ENCODE results near the gene SCGB1C2.

SCGB1C2 gene

DNA sequence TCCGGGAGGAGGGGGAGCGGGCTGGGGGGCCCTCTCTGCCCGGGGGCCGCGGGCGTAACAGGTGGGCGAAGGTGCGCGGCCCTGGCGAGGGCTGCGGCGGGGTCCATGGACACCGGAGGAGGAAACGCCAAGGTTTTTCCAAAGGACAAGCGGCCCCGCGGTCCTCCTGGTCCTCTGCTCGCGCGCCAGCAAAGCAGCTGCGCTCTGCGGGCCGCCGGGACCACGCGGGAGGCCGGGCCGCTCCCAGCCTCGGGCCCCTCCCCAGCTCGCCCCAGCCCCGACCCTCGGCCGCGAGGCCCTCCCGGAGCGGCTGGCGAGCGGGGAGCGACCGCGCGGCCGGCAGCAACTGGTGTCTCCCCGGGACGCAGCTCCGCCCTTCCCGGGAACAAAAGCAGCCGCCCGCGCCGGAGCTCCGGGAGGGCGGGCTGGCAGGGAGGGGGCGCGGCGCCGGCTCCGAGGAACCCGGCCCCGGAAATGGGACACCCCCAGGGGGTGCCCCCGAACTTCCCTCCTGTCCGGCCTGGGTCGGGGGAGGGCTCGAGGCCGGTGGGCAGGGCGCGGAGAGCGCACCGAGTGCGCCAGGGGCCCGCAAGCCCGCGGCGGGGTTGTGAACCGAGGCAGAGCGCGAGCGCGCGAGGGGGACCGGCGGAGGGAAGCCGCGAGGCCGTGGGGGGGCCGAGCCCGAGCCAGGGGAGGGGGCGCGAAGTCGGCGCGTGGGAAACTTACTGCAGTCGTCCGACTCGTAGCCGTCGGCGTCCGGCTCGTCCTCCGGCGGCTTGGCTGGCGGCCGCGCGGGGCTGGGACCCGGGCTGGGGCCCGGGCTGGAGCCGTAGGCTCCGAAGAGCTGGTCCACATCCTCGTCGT is 43.2 kb downstream of the SCGB1C2 start:
- TF ChIP-seq, protein P1, sequence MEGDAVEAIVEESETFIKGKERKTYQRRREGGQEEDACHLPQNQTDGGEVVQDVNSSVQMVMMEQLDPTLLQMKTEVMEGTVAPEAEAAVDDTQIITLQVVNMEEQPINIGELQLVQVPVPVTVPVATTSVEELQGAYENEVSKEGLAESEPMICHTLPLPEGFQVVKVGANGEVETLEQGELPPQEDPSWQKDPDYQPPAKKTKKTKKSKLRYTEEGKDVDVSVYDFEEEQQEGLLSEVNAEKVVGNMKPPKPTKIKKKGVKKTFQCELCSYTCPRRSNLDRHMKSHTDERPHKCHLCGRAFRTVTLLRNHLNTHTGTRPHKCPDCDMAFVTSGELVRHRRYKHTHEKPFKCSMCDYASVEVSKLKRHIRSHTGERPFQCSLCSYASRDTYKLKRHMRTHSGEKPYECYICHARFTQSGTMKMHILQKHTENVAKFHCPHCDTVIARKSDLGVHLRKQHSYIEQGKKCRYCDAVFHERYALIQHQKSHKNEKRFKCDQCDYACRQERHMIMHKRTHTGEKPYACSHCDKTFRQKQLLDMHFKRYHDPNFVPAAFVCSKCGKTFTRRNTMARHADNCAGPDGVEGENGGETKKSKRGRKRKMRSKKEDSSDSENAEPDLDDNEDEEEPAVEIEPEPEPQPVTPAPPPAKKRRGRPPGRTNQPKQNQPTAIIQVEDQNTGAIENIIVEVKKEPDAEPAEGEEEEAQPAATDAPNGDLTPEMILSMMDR (IDR thresholded peaks at IDR 0.05; ENCODE audit: unreplicated experiment in 3 of 3), result no peak
- H3K27ac Mint-ChIP-seq, result no peak overlapping the region
- peaks cover 22% of the 10 kb centered on the region for H3K4me1 Mint-ChIP-seq
- H3K27me3 Mint-ChIP-seq (ENCODE audit: low read depth), result peaks cover 35% of the 10 kb centered on the region
- H3K9me3 Mint-ChIP-seq, result no peaks in the 10 kb centered on the region
- peak overlapping the region in 1 of 3 experiments; percentile 29 for H3K4me3 Mint-ChIP-seq
- no peaks in the 10 kb centered on the region for H3K36me3 Mint-ChIP-seq (ENCODE audit: low read depth)

DNA sequence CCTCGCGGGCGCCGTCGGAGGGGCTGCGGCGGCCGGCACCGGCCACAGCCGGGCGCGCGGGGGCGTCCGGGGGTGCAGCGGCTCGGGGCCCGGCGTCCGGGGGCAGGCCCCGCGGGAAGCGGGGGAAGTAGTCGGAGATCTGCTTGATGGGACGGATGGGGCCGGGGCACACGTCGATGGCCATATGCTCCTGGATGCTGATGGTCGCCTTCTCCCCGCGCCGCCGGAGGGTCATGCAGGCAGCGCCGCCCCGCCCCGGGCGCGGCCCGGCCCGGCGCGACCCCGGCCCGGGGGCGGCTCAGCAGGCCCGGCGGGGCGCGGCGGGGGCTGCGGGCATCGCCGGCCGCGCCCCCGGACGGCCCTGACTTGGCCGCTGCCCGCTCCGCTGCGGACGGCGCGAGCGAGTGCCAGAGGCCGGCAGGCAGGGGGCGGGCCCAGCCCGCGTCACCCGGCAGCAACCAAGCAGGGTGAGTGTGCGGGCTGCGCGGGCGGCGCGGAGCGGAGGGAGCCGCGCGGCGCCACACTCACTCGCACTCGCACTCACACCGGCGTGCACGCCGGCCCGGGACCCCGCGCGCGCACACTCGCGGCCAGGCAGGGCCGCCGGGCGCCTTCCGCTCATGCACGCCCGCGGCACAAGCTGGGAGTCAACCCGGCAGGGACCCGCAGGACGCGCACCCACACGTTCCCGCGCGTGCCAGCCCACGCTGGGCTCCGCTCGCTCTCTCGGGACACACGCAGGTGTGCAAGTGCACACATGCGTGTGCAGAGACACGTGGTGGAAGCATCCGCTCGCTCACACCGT is 44.1 kb downstream of the SCGB1C2 start, which contains the start of gene DOC2B:
TSS of gene DOC2B (minus strand) at position 406 of the 805 bp plus-strand sequence. CDS start at position 235, 171 bp downstream.
- TF ChIP-seq, protein P1 (IDR thresholded peaks at IDR 0.05; ENCODE audit: unreplicated experiment in 3 of 3), result no peak
- Mint-ChIP-seq H3K4me1 (peaks cover 22% of the 10 kb centered on the region), H3K27me3 (ENCODE audit: low read depth) (peaks cover 44% of the 10 kb centered on the region), H3K4me3 (peak within 1 kb of the TSS; percentile 79 to 86 (median 86)), H3K36me3 (ENCODE audit: low read depth) (no peaks in the 10 kb centered on the region), H3K9me3 (no peaks in the 10 kb centered on the region), H3K27ac (peak within 1 kb of the TSS in 2 of 3 experiments; percentile 65 to 81)

DNA sequence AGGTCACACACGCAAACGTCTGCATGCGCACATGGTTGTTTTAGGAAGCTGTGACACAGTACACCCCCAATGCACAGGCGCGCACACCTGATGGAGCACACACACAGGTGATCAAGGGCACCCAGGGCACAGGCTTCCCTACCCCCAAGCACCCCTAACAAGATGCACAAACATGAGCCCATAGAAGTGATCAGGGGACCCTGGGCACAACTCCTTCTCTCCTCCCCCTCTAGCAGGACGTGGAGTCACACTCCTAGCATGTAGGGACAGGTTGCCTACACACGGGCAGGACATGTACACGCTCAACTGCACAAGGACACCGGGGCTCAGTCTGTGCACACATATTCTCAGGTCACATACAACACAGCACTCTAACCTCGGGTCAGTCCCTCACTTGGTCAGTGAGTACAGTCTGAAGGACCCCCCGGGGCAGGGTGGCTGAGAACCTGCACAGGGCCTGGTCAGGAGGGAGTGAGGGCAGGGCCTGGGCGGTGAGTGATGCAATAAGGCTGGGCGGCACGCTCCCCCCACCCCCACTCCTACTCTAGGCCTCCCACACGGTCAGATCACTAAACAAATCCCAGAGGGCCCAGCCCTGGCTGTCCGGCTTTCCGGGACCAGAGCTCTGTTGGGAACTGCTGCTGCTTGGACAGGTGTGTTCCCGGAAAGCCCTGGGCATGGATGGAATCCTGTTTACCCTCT is 44.8 kb downstream of the SCGB1C2 start:
- TF ChIP-seq, protein P1 (IDR thresholded peaks at IDR 0.05; ENCODE audit: unreplicated experiment in 3 of 3), result no peak
- H3K27ac Mint-ChIP-seq, result peak overlapping the region in 2 of 3 experiments; percentile 65 to 81
- H3K4me1 Mint-ChIP-seq, result peaks cover 22% of the 10 kb centered on the region
- H3K36me3 Mint-ChIP-seq (ENCODE audit: low read depth), result no peaks in the 10 kb centered on the region
- no peaks in the 10 kb centered on the region for H3K9me3 Mint-ChIP-seq
- H3K4me3 Mint-ChIP-seq, result peak overlapping the region; percentile 79 to 86 (median 86)
- peaks cover 50% of the 10 kb centered on the region for H3K27me3 Mint-ChIP-seq (ENCODE audit: low read depth)

DNA sequence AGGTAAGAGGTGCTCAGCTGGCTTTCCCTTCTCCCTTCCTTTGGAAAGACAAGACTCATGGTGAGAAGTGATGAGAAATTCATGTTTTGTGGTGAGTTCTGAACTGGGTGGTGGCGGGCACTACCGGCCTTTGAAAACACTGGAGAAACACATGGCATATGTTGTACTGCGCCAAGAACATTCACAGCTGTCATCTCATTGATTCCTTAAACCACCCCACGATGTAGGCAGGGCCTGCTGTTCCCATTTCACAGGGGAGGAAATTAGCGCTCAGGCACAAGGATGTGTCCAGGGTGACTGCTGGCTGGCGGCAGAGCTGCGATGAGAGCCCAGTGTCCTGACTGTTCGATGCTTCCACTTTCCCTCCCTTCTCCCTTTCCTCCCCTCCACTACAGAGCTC is 45.7 kb downstream of the SCGB1C2 start:
- Mint-ChIP-seq H3K27ac (no peak overlapping the region), H3K27me3 (ENCODE audit: low read depth) (peaks cover 50% of the 10 kb centered on the region), H3K36me3 (ENCODE audit: low read depth) (no peaks in the 10 kb centered on the region), H3K9me3 (no peaks in the 10 kb centered on the region), H3K4me3 (peak overlapping the region; percentile 52 to 62 (median 54)), H3K4me1 (peaks cover 19% of the 10 kb centered on the region)
- TF ChIP-seq, protein P1 (IDR thresholded peaks at IDR 0.05; ENCODE audit: unreplicated experiment in 3 of 3), result no peak

DNA sequence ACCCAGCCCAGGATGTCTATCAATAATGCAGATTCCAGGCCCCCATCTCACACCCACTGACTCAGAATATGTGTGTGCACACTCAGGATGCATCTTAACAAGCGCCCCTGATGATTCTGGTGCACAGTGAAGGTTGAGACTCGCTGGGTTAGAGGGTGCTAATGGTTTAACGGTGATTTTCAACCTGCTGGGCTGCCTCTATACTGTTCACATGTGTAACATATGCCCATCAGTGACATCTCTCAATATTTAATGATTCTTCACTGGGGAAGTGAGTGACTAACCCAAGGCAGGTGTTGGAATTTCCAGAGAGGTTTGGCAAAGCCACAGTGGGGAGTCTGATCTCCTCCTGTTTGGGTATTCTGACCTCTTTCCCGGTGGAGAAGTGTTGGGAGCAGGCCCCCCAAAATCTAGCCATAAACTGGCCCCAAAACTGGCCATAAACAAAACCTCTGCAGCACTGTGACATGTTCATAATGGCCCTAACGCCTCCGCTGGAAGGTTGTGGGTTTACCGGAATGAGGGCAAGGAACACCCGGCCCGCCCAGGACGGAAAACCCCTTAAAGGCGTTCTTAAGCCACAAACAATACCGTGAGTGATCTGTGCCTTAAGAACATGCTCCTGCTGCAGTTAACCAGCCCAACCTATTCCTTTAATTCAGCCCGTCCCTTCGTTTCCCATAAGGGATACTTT is 48.2 kb downstream of the SCGB1C2 start:
- Mint-ChIP-seq H3K36me3 (ENCODE audit: low read depth) (no peaks in the 10 kb centered on the region), H3K4me3 (peak overlapping the region in 1 of 3 experiments; percentile 20), H3K9me3 (no peaks in the 10 kb centered on the region), H3K27me3 (ENCODE audit: low read depth) (peaks cover 54% of the 10 kb centered on the region), H3K27ac (no peak overlapping the region), H3K4me1 (peaks cover 11% of the 10 kb centered on the region)
- TF ChIP-seq, protein P1 (IDR thresholded peaks at IDR 0.05; ENCODE audit: unreplicated experiment in 3 of 3), result no peak
